Left cardiac atrium (tissue), 4 donors: ENCODE measurements around the gene PADI3. TPM values are rescaled to one million over a fixed set of nuclear protein-coding genes. Genes with fewer than 3 reads are reported as not detected.
"Not testable (repeated sequence)": the region's sequence is repeated elsewhere in the genome, so short reads cannot be mapped to it uniquely, and the experiment has no call there.

Experiments
- ATAC-seq, 2 donors: fragments of 200-7000 bp; cut with Tn5 transposase; one replicate each; pipeline ENCODE4 v1.9.1; 2020; ENCODE audit warnings: mild to moderate bottlenecking in 2 of 2, moderate library complexity in 2 of 2
- DNase-seq: peaks from one replicate; pipeline ENCODE4 v3.0.0-alpha.2; 2020
- intact Hi-C, 2 donors: fragments of 100-400 bp; cut with DNase I; formaldehyde crosslinking; loops; one replicate each; pipeline versions ENCODE4 v1.14.1 to v1.15.1; 2022 to 2023
- total RNA-seq, 2 donors: library from RNA; stranded (reverse); fragmentation: NEBNext Ultra II Directional; extraction: Animal tissue kit (Norgen Biotek cat#: 25700); gene quantifications; one replicate each; pipeline ENCODE4 v1.2.1, GENCODE V29; 2021
- donor health status: DM: no; HTN: yes; CAD: no.
- donor health status: DM: no; HTN: yes; CAD: no; lungs with severe emphysema.
- donor health status: DM: yes; HTN: yes; CAD: no.
- donor health status: Dilated cardiomyopathy.

PADI3 gene
- total RNA-seq, 2 donors from 2014 or later: not detected

DNA sequence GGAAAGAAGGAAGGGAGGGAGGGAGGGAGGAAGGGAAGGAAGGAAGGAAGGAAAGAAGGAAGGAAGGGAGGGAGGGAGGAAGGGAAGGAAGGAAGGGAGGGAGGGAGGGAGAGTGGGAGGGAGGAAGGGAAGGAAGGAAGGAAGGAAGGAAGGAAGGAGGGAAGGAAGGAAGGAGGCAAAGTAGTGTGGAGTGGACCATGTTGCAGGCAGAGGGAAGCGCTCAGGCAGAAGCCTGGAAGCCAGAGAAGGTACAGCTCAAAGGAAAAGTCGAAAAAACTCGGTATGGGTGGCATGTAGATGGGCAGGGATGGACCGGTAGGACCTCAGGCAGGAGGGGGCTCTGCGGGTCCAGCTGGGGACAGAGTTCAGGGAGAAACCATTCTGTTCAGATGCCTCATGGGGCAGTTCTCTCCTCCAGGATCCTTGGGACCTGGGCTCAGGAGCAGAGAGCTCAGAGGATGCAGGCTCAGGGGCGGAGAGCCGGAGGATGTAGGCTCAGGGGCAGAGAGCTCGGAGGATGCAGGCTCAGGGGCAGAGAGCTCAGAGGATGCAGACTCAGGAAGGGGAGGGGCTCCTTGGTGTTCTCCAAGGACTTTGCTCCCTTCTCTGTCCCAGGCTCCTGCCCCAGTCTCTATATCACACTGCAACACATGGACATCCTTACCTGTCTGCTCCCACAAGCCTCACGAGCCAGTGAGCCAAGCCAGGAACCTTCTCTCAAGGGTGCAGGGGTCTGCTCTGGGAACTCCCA is 13.6 kb upstream of the PADI3 start:
- DNase-seq (no peak), ATAC-seq (no peak)
- intact Hi-C loops: loop anchor here (2.0 to 10.0 kb wide), 2 partner anchors 171 to 175 kb away; no protein-coding TSS in a partner anchor

DNA sequence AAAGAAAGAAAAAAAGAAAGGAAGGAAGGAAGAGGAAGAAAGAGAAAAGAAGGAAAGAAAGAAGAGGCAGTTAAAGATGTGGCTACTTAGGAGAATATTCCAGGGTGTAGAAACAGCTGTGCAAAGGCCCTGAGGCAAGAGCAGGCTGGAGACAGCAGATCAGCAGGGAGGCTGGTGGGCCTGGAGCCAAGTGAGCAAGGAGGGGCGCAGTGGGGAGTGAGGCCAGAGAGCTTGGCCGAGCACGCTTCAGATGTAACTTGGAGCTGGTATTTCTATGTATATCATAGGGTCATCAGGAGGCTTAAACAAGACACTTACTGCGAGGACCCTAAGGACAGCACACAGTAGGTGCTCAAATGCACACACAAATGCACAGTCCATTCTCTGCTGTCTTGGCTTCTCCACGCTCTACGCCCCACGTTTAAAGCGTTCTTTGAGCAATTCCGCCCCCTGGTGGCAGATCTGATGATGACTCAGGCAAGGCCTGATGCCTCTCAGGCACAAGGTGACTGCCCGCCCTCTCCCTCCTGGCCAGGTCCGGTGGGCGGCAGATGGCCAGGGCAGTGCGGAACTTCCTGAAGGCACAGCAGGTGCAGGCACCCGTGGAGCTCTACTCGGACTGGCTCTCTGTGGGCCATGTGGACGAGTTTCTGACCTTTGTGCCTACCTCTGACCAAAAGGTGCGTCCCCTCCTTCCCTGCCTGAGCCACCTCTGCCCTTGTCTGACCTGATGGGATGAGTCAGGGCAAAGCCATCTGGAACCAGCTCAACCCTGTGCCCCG is 11.9 kb upstream of the PADI3 start:
- intact Hi-C loops: loop anchor here (1.0 to 10.0 kb wide), 2 partner anchors 112 to 172 kb away; no protein-coding TSS in a partner anchor
- ATAC-seq: peak; percentile 77 to 79

DNA sequence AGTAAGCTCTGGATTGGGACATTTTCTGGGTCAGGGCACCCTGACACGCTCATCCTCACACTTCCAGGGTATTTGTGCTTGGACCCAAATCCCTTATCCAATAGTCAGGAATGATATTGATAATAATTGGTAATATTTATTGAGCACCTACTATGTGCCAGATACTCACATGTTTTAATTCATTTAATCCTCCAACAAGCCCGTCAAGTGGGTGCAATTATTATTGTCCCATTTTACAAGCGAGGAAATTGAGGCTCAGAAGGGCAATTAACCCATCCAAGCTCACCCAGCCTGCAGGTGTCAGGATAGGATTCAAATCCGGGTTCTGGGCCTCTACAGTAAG is 11.4 kb upstream of the PADI3 start:
- ATAC-seq: no peak
- intact Hi-C loops: loop anchor here (1.0 to 10.0 kb wide), 2 partner anchors 112 to 173 kb away; no protein-coding TSS in a partner anchor
- DNase-seq: no peak

More for the DNA sequence above, 11.9 kb upstream of the PADI3 start:
- DNase-seq: peak; percentile 88

DNA sequence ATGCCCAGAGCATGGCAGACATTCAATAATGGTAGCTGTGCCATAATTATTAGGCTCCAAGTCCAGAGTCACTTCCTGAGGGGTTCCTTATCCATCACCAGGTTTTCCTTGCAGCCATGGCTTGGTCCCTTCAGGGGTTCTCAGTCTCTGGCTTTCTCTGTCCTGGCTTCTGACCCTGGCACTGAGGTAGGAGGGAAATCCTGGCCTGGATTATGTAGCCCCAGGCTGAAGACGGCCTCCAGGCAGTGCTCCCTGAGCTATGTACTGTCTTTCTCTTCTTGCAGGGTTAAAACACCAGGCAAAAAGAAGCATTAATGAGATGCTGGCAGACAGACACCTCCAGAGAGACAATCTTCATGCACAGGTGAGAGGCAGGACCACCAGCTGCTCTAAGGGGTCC is 9.5 kb upstream of the PADI3 start:
- intact Hi-C loops: loop anchor here in 1 of 2 donors (2.0 to 10.0 kb wide), 2 partner anchors 115 to 175 kb away; no protein-coding TSS in a partner anchor
- DNase-seq (no peak), ATAC-seq (peak; percentile 45 to 71)

DNA sequence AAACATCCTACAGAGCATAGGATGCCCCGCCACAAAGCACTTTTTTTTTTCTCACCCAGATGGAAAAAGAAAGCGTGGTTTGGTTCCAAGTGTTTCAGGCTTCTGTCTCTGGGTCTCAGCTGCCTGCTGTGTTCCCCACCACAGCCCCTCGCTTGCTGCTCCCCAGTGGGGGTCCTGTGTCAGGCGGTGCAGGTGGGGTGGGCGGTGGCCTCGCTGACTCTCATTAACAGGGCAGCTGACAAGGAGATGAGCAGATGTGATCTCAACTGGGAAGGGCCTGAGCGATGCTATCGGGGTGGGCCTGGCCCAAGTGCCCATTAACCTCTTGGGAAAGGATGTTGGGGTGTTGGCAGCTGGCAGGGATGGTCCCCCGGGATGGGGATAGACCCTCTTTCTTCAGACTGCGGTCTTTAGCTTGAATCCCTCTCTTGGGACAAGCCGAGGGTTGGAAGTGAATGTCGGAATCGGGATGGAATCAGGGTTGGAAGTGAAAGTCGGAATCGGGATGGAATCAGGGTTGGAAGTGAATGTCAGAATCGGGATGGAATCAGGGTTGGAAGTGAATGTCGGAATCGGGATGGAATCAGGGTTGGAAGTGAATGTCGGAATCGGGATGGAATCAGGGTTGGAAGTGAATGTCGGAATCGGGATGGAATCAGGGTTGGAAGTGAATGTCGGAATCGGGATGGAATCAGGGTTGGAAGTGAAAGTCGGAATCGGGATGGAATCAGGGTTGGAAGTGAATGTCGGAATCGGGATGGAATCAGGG is 7.7 kb upstream of the PADI3 start:
- intact Hi-C loops, ATAC-seq, DNase-seq: not testable (repeated sequence)

DNA sequence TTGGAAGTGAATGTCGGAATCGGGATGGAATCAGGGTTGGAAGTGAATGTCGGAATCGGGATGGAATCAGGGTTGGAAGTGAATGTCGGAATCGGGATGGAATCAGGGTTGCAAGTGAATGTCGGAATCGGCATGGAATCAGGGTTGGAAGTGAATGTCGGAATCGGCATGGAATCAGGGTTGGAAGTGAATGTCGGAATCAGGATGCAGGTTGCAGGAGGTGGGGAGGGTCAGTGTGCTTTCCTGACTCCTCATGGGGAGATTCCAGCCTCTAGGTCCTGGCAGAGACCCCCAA is 7.2 kb upstream of the PADI3 start:
- ATAC-seq, intact Hi-C loops, DNase-seq: not testable (repeated sequence)

DNA sequence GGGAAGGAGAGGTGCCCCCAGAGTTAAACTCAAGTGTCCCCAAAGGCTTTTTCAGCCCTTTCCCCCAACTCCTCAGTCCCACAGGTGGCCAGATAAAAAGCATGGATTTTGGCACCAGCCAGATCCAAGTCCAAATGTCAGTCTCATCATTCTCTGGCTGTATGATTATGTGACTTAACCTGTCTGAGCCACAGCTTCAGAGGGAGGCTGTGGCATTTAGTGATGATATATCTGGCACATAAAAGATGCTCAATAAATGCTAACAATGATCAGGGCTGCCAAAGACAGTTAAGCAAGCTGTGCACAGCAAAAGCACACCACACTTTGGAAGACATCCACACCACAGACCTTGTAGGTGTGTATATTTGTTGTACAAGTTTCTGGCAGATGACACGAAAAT is 5.6 kb upstream of the PADI3 start:
- DNase-seq: no peak
- intact Hi-C loops: no loop called here
- ATAC-seq: no peak

DNA sequence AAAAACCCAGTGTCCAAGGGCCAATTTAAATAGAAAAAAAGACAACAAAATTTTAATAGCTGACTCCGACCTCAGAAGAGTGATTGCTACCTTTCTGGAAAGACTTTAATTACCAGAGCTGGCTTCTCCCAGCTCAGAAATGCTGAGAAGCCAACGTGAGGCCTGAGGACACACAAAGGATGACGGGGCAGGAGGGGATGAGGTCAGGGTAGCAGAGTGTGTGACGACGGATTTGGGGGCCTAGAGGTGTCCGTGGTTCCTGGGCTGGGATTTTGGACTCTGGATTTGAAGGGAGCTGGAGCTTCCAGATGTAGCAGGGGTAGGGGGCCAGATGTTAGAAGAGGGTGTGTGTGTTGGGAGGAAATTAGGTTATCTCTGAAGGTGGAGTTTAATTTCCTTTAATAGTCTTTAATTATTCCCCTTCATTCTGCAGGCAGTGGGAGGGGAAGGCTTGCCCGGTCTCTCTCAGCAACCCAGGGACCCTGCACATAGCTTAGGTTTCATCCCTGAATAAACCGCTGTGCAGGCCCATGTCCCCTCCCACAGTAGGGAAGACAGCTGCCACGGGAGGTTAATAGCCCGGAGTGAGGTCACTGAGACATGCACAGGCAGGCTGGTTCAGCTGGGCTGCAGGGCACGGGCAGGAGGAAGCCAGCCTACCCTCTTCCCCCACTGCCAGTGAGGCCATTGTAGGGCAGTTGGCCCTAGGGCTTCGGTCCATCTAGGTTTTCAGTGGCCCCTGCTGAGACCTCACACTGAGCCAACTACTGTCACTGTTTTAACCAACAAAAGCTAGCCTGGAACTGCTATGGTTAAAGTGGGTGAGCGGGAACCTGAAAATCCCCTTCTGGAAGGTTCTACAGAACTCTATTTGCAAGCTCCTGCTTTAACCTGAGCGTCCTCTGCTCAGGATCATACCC is 3.8 kb upstream of the PADI3 start:
- DNase-seq (no peak), ATAC-seq (no peak)

DNA sequence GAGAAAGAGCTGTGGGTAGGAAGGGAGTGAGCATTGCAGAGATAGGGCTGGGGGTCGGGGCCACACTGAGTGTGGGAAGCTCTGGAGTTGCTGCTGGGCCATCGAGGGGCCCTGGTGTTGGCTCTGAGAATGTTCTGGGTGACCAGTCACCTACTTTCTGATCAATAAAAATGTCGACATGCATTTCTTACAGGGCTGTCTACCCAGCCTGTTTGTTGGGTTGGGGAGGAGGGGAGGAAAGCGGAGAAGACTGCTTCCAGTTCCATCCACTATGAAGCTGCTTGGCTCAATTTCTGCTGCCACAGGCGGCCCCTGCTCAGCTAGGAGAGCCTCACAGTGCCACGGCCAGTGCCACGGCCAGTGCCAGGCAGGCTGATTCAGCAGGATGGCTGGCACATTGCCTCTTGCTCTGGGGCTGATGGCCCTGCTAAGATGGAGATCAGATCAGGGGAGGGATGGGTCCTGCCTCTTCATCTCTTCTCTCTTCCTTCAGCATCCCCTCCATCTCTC is 3.0 kb upstream of the PADI3 start:
- intact Hi-C loops: no loop called here
- no peak for ATAC-seq
- DNase-seq: no peak

More for the DNA sequence above, 3.8 kb upstream of the PADI3 start:
- intact Hi-C loops: no loop called here

DNA sequence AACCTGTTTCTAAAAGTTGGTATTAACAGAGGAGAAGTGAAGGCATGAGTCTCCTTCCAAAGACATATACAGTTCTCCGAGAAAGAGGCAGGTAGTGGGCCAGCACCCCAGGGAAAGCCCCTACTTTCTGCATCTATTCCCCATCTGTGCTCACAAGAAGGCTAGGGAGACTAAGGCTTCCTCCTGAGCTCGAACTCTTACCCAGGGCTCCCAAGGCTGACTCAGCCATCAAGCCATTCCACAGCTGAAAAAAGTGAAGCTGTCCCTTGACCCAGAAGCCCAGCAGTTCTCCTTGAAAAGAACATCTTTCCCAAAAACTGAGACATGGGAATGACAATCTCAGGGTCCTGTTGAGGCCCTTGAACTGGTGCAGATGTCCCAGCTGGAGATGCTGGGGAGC is 1.9 kb upstream of the PADI3 start:
- DNase-seq: no peak
- intact Hi-C loops: no loop called here
- ATAC-seq: no peak

DNA sequence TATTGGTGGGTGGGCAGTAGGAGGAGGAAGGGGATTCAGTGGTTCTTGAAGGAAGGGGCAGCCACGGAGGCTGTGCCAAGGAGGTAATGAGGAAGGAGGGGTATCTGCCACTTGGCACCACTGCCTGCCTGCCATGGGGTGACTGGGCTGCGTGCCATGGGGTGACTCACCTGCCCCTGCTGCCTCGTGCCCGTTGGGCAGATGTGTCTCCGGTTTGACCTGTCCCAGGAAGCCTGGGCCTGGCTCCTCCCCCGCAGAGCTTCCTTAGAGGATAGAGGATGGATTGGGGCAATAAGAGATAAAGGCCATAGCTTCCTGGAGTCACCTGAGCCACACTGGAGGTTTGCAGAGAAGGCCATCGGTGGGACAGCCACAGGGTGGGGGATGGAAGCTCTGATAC is 1.7 kb downstream of the PADI3 start:
- no peak for ATAC-seq

DNA sequence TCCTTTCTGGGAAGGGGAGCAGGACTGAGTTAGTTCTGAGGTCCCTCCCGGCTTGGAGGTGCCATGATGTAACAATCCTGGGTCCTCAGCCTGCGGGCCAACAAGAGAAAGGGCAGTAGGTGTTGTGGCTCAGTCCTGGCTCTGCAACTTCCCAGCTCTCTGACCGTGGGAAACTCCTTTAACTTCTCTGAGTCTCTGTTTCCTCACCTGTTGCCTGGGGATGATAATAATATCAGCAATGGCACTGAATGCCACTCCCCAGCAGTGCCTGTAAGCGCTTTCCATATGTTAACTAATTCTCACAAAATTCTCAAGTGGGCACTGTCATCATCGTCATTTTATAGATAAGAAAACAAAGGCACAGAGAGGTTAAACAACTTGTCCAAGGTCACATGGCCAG is 2.3 kb downstream of the PADI3 start:
- intact Hi-C loops: no loop called here
- DNase-seq: no peak

More for the DNA sequence above, 1.7 kb downstream of the PADI3 start:
- intact Hi-C loops: no loop called here
- no peak for DNase-seq

DNA sequence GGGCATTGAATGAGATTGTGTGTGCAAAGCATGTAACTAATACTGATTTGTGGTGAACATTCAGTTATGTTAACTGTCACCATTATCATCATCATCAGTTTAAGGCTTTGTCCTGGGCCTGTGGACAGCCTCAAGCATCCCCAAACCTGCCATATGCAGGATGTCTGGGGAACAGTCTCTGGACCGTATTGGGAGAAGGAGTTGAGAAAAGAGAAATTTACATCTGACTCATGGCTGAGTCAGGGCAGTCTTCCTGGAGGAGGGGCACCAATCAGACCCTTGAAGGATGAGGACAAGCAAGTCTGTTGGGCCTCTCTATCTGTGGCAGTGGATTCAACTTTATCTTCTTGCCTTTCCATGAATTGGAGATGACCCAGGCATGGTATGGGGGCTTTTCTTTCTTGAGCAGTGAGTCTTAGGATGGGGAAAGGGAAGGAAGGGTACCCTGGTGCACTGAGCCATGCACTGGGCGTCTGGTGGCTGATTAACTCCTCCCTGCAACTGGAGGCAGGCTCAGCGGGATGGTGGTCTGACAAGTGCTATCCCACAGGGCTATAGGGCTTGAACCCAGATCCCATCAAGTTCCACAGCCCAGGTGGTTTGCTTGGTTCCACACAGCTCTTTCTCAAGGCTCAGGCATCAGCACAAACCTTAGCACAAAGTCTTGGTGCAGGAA is 2.9 kb downstream of the PADI3 start:
- ATAC-seq: no peak
- no peak for DNase-seq
- intact Hi-C loops: no loop called here

More for the DNA sequence above, 2.3 kb downstream of the PADI3 start:
- no peak for ATAC-seq

DNA sequence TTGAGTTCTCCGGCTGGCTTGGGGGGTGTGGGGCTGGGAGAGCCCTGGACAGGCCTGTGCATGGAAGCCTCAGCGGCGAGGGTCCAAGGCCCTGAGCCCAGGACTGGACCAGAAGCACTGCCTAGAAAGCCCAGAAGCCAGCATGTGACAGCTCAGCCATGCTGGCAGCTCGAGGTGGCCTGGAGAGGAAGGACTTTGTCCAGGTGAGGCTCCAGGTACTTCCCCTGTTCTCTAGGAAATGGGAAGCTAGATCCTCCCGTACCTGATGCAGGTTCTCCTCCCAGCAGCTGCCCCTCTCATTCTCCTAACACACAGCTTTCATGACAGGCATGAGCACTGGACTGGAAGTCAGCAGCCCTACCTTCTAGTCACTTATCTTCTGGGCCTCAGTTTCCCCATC is 6.4 kb downstream of the PADI3 start:
- ATAC-seq: no peak

DNA sequence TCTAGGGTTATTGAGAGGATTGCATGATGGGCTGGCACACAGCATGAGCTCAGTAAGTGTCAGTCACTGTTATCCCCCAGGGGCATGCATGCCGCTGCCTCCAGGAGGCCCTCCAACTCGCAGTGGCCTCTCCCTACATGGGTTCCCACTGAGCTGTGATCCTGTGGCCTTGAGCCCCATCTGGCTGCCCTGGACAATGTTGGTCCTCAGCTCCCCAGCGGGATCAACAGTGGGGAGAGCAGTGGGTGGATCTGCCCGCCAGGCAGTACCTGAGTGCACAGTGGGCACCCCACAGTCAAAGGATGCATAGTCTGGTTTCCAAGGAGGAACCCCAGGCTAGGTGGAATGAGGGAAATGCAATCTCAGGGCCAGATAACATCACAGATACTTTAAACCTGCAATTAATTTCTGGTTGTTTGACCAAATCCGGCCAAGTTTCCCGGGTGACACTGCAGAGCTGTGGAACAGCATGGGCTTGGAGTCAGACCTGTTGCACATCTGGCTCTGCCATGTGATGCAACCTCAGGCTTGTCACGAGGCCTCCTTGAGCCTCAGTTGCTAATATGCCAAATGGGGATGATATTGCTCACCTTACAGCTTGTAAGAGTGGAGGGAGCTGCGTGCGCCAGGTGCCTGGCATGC is 9.3 kb downstream of the PADI3 start:
- intact Hi-C loops: no loop called here
- ATAC-seq: no peak
- no peak for DNase-seq

More for the DNA sequence above, 6.4 kb downstream of the PADI3 start:
- intact Hi-C loops: no loop called here
- no peak for DNase-seq

DNA sequence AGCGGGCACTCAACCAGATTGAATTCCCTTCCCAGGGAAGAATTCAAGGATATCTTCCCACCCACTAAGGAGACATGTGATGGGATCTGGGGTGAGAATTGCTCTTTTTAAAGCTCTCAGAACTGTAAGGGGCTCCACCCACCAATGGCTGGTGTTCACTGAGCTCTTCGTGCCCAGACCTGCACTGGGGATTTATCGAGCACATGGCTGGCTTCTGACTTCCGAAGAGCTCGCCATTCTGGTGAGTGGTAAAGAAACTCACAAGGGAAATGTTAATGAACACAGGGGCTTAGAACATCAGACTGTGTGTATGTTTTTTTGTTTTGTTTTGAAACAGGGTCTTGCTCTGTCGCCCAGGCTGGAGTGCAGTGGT is 9.8 kb downstream of the PADI3 start:
- DNase-seq (no peak), ATAC-seq (no peak)
- intact Hi-C loops: no loop called here

DNA sequence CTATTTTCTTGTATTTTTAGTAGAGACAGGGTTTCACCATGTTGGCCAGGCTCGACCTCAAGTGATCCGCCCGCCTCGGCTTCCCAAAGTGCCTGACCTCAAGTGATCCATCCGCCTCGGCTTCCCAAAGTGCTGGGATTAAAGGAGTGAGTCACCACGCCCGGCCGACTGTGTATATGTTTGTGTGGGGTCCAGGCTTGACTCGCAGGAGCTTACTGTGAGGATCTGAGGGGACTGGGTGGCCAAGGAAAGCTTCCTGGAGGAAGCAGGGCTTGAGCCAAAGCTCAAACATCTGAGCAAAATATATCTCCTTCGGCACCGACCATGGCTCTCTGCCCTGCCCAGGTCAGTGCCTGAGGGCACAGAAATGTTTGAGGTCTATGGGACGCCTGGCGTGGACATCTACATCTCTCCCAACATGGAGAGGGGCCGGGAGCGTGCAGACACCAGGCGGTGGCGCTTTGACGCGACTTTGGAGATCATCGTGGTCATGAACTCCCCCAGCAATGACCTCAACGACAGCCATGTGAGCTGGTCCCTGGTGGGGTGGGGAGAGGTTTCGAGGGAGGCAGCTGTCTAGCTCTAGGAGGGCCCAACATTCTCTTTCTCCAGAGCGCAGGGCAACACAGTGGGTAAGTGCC is 10.5 kb downstream of the PADI3 start:
- DNase-seq (no peak), ATAC-seq (no peak)
- intact Hi-C loops: no loop called here
